Spinal cord (tissue), 10 donors: Measurements from ENCODE around the gene LRAT. TPM values are rescaled to one million over a fixed set of nuclear protein-coding genes. Genes with fewer than 3 reads are reported as not detected.

ENCODE experiments used
- DNase-seq, 6 donors: peaks; one replicate each; pipeline versions ENCODE4 v3.0.0 to v3.0.0-alpha.2; 2013 to 2015; ENCODE audit warnings: low spot score in 6 of 6, low read depth in 4 of 6
- H3K27ac ChIP-seq: one replicate; pipeline ENCODE4 v1.5.1; 2013; ENCODE audit warnings: low read depth, low read length, control low read depth
- H3K27me3 ChIP-seq: one replicate; pipeline ENCODE4 v1.6.1; 2013; ENCODE audit warnings: low read length; ENCODE audit not compliant: control insufficient read depth, insufficient read depth
- H3K36me3 ChIP-seq: one replicate; pipeline ENCODE4 v1.6.1; 2013; ENCODE audit warnings: low read length; ENCODE audit not compliant: control insufficient read depth, insufficient read depth
- H3K4me1 ChIP-seq: one replicate; pipeline ENCODE4 v1.6.1; 2013; ENCODE audit warnings: low read length; ENCODE audit not compliant: control insufficient read depth, insufficient read depth
- H3K4me3 ChIP-seq: one replicate; pipeline ENCODE4 v1.5.1; 2013; ENCODE audit warnings: low read depth, low read length, control low read depth
- H3K9me3 ChIP-seq: one replicate; pipeline ENCODE4 v1.6.1; 2013; ENCODE audit warnings: low read length; ENCODE audit not compliant: control insufficient read depth, insufficient read depth
- WGBS: methylation state at CpG from one replicate; pipeline ENCODE4 v1.1.5; 2013; ENCODE audit warnings: missing lambda C conversion rate; ENCODE audit not compliant: insufficient coverage; 5-methylcytosine and 5-hydroxymethylcytosine counted together
- long read RNA-seq, 4 donors: transcript quantifications; one replicate each; lab custom pipeline, GENCODE V29; 2026
- polyA plus RNA-seq, 2 donors: library from polyadenylated mRNA; unstranded; fragments of 120-200 nt; gene quantifications; one replicate each; pipeline ENCODE4 v1.2.1, GENCODE V29; 2013; ENCODE audit not compliant: insufficient read length in 2 of 2
- total RNA-seq, 2 donors: library from RNA; depleted of rRNA in 1 of 2; stranded (reverse); fragments of 120-200 nt in 1 of 2; fragments of >200 nt in 1 of 2; gene quantifications; one replicate each; pipeline versions ENCODE4 v1.2.3 to v1.2.4, GENCODE V29; 2013 to 2014
- donor health status: healthy.

The LRAT gene
- total RNA-seq, result under 1 TPM; 0.33 to 0.50 TPM
- polyA plus RNA-seq, result 1 to 10 TPM in 1 of 2 donors, under 1 TPM in 1; 0.80 to 1.6 TPM
- long read RNA-seq, donor 1, full-length matches to known transcripts, result 2 of 2 reads
- long read RNA-seq, donor 1, partial matches to known transcripts, result 0 of 2 reads
- long read RNA-seq, donor 1, other reads (novel, unspliced or antisense), result 0 of 2 reads
- long read RNA-seq, donor 2, full-length matches to known transcripts, result 4 of 4 reads
- long read RNA-seq, donor 2, partial matches to known transcripts, result 0 of 4 reads
- long read RNA-seq, donor 2, other reads (novel, unspliced or antisense), result 0 of 4 reads
- long read RNA-seq, donor 3, result 0 reads
- long read RNA-seq, donor 4, result 0 reads

GRCh38 chr4:154743683-154744340 lies at the start of gene LRAT:
LRAT (plus strand) TSS chr4:154744000; CDS start chr4:154744327, 327 bp downstream.
- Histone ChIP-seq H3K4me3 (peak within 1 kb of the TSS; percentile 37), H3K9me3 (no peaks in the 10 kb centered on the region), H3K36me3 (no peaks in the 10 kb centered on the region), H3K27me3 (peaks cover 65% of the 10 kb centered on the region), H3K27ac (no peak within 1 kb of the TSS), H3K4me1 (peaks cover 32% of the 10 kb centered on the region)
- WGBS, result under 1% methylated on average over 52 of the region's 55 CpGs
- DNase-seq, result peak in 2 of 6 donors; percentile 77 to 79

- DNase-seq, result peak in 1 of 6 donors; percentile 13
- Histone ChIP-seq H3K4me3 (no peak overlapping the region), H3K4me1 (no peaks in the 10 kb centered on the region), H3K27me3 (no peaks in the 10 kb centered on the region), H3K27ac (no peak overlapping the region), H3K9me3 (no peaks in the 10 kb centered on the region), H3K36me3 (no peaks in the 10 kb centered on the region)
- 40% methylated on average over 2 of the region's 3 CpGs for WGBS
These were observed 35.9 kb upstream of the LRAT start for GRCh38 chr4:154707877-154708276.

- Histone ChIP-seq H3K27ac (no peak overlapping the region), H3K27me3 (no peaks in the 10 kb centered on the region), H3K4me3 (no peak overlapping the region), H3K9me3 (no peaks in the 10 kb centered on the region), H3K4me1 (no peaks in the 10 kb centered on the region), H3K36me3 (no peaks in the 10 kb centered on the region)
- no peak for DNase-seq
- WGBS, result no CpG with 5 or more reads among the region's 4 CpGs
These were observed 34.2 kb upstream of the LRAT start for GRCh38 chr4:154709550-154709949.

- no peak for DNase-seq
- Histone ChIP-seq H3K4me3 (no peak overlapping the region), H3K27me3 (no peaks in the 10 kb centered on the region)
These were observed 32.3 kb upstream of the LRAT start for GRCh38 chr4:154711522-154711921.

GRCh38 chr4:154714339-154715040 lies 29.3 kb upstream of the LRAT start:
- no peaks in the 10 kb centered on the region for H3K9me3 ChIP-seq
- WGBS, result 88% methylated on average over 1 of the region's 4 CpGs
- no peaks in the 10 kb centered on the region for H3K4me1 ChIP-seq
- no peak overlapping the region for H3K4me3 ChIP-seq
- no peak overlapping the region for H3K27ac ChIP-seq
- no peaks in the 10 kb centered on the region for H3K36me3 ChIP-seq
- H3K27me3 ChIP-seq, result no peaks in the 10 kb centered on the region
- DNase-seq, result no peak

More at GRCh38 chr4:154711522-154711921, 32.3 kb upstream of the LRAT start:
- Histone ChIP-seq H3K9me3 (no peaks in the 10 kb centered on the region), H3K36me3 (no peaks in the 10 kb centered on the region), H3K4me1 (no peaks in the 10 kb centered on the region), H3K27ac (no peak overlapping the region)

GRCh38 chr4:154719087-154719486 lies 24.7 kb upstream of the LRAT start:
- no peak overlapping the region for H3K27ac ChIP-seq
- H3K36me3 ChIP-seq, result no peaks in the 10 kb centered on the region
- 93% methylated on average over 2 of the region's 4 CpGs for WGBS
- H3K4me3 ChIP-seq, result no peak overlapping the region
- DNase-seq, result no peak
- H3K4me1 ChIP-seq, result no peaks in the 10 kb centered on the region
- H3K27me3 ChIP-seq, result no peaks in the 10 kb centered on the region
- no peaks in the 10 kb centered on the region for H3K9me3 ChIP-seq

- Histone ChIP-seq H3K4me1 (no peaks in the 10 kb centered on the region), H3K27ac (no peak overlapping the region), H3K27me3 (no peaks in the 10 kb centered on the region), H3K4me3 (no peak overlapping the region), H3K9me3 (no peaks in the 10 kb centered on the region), H3K36me3 (no peaks in the 10 kb centered on the region)
- 89% methylated on average over 1 of the region's 2 CpGs for WGBS
- DNase-seq, result no peak
These were observed 23.7 kb upstream of the LRAT start for GRCh38 chr4:154720123-154720522.

GRCh38 chr4:154720618-154721267 lies 23.1 kb upstream of the LRAT start:
- Histone ChIP-seq H3K27ac (no peak overlapping the region), H3K4me3 (no peak overlapping the region), H3K36me3 (no peaks in the 10 kb centered on the region), H3K4me1 (no peaks in the 10 kb centered on the region), H3K27me3 (no peaks in the 10 kb centered on the region), H3K9me3 (no peaks in the 10 kb centered on the region)
- DNase-seq, result no peak
- 100% methylated on average over 1 of the region's 3 CpGs for WGBS

GRCh38 chr4:154722262-154722661 lies 21.5 kb upstream of the LRAT start:
- Histone ChIP-seq H3K36me3 (no peaks in the 10 kb centered on the region), H3K27me3 (no peaks in the 10 kb centered on the region), H3K27ac (no peak overlapping the region), H3K9me3 (no peaks in the 10 kb centered on the region), H3K4me1 (no peaks in the 10 kb centered on the region), H3K4me3 (no peak overlapping the region)
- no peak for DNase-seq
